Astrocyte (in vitro differentiated cells and primary cell): ENCODE measurements around the gene OXER1. TPM values are rescaled to one million over a fixed set of nuclear protein-coding genes. Genes with fewer than 3 reads are reported as not detected.

Source experiments
- DNase-seq: peaks from one replicate; pipeline ENCODE4 v3.0.0-alpha.2; 2010; ENCODE audit warnings: low read depth
- FAIRE-seq: peaks from 2 replicates; lab custom pipeline; 2011; peaks lifted over from hg19 to GRCh38; lab: Jason Lieb, UNC
- H2AFZ ChIP-seq: 2 replicates; pipeline ENCODE4 v1.6.0; 2012; ENCODE audit warnings: low read depth, low read length, inconsistent platforms
- H3K27ac ChIP-seq: 2 replicates; pipeline ENCODE4 v1.5.1; 2011; ENCODE audit warnings: low read depth, low read length, inconsistent platforms
- H3K27me3 ChIP-seq: 2 replicates; pipeline ENCODE4 v1.6.0; 2011; ENCODE audit warnings: low read length, inconsistent platforms; ENCODE audit not compliant: insufficient read depth
- H3K36me3 ChIP-seq: 2 replicates; pipeline ENCODE4 v1.5.1; 2011; ENCODE audit warnings: low read length, inconsistent platforms; ENCODE audit not compliant: insufficient read depth
- H3K4me1 ChIP-seq: 2 replicates; pipeline ENCODE4 v1.5.1; 2011; ENCODE audit warnings: low read length, inconsistent platforms; ENCODE audit not compliant: insufficient read depth
- H3K4me2 ChIP-seq: 2 replicates; pipeline ENCODE4 v1.6.0; 2012; ENCODE audit warnings: low read length, inconsistent platforms
- H3K4me3 ChIP-seq: 2 replicates; pipeline ENCODE4 v1.5.1; 2011; ENCODE audit warnings: low read depth, mild to moderate bottlenecking, low read length, inconsistent platforms; ENCODE audit not compliant: insufficient read depth
- H3K79me2 ChIP-seq: 2 replicates; pipeline ENCODE4 v1.6.0; 2012; ENCODE audit warnings: mild to moderate bottlenecking, low read length, inconsistent platforms; ENCODE audit not compliant: insufficient read depth
- H3K9ac ChIP-seq: 2 replicates; pipeline ENCODE4 v1.6.0; 2012; ENCODE audit warnings: mild to moderate bottlenecking, low read length, inconsistent platforms
- H3K9me3 ChIP-seq: 2 replicates; pipeline ENCODE4 v1.5.1; 2012; ENCODE audit warnings: low read depth, mild to moderate bottlenecking, low read length, inconsistent platforms; ENCODE audit not compliant: insufficient read depth
- H4K20me1 ChIP-seq: 2 replicates; pipeline ENCODE4 v1.6.0; 2012; ENCODE audit warnings: low read length, inconsistent platforms; ENCODE audit not compliant: insufficient read depth
- H3K27ac Mint-ChIP-seq: one replicate; pipeline ENCODE4 v1.8.0; 2021; ENCODE audit warnings: mild to moderate bottlenecking, mixed read lengths; ENCODE audit not compliant: unreplicated experiment
- H3K27me3 Mint-ChIP-seq: one replicate; pipeline ENCODE4 v1.8.0; 2021; ENCODE audit warnings: low read depth, mixed read lengths; ENCODE audit not compliant: unreplicated experiment
- H3K36me3 Mint-ChIP-seq: one replicate; pipeline ENCODE4 v1.8.0; 2021; ENCODE audit warnings: low read depth, mixed read lengths; ENCODE audit not compliant: unreplicated experiment
- H3K4me1 Mint-ChIP-seq: one replicate; pipeline ENCODE4 v1.8.0; 2021; ENCODE audit warnings: low read depth, mixed read lengths; ENCODE audit not compliant: unreplicated experiment
- H3K4me3 Mint-ChIP-seq: one replicate; pipeline ENCODE4 v1.8.0; 2021; ENCODE audit warnings: mild to moderate bottlenecking, moderate library complexity, mixed read lengths; ENCODE audit not compliant: unreplicated experiment
- H3K9me3 Mint-ChIP-seq: one replicate; pipeline ENCODE4 v1.8.0; 2021; ENCODE audit warnings: mild to moderate bottlenecking, mixed read lengths; ENCODE audit not compliant: unreplicated experiment
- CTCF ChIP-seq: IDR thresholded peaks from 2 replicates; pipeline ENCODE4 v1.5.1; 2011; ENCODE audit warnings: low read depth, mild to moderate bottlenecking, inconsistent platforms, low read length, moderate library complexity; ENCODE audit not compliant: insufficient read depth
- EZH2 ChIP-seq: IDR thresholded peaks from 2 replicates; pipeline ENCODE4 v1.6.1; 2012; ENCODE audit warnings: mild to moderate bottlenecking, low read length, inconsistent platforms; ENCODE audit not compliant: insufficient read depth
- total RNA-seq: library from RNA; stranded (reverse); gene quantifications from 2 replicates; pipeline ENCODE4 v1.2.1, GENCODE V29; 2021

The OXER1 gene
- total RNA-seq, 1 donor from 2014 or later, result 0.39 TPM

GRCh38 chr2:42722320-42723190, 41.4 kb downstream of the OXER1 start:
- H3K9ac ChIP-seq, result peak overlapping the region; percentile 20
- H3K27me3 ChIP-seq, result no peaks in the 10 kb centered on the region
- no peak for TF ChIP-seq CTCF
- TF ChIP-seq EZH2, result no peak
- no peaks in the 10 kb centered on the region for H3K36me3 ChIP-seq
- no peak overlapping the region for H2AFZ ChIP-seq
- FAIRE-seq, result no peak
- peak overlapping the region; percentile 81 for H3K27ac Mint-ChIP-seq
- H3K9me3 Mint-ChIP-seq, result no peaks in the 10 kb centered on the region
- peaks cover 7% of the 10 kb centered on the region for H3K36me3 Mint-ChIP-seq
- no peak overlapping the region for H3K4me3 ChIP-seq
- H3K27ac ChIP-seq, result peak overlapping the region; percentile 6
- no peaks in the 10 kb centered on the region for H3K27me3 Mint-ChIP-seq
- peaks cover 19% of the 10 kb centered on the region for H3K4me1 Mint-ChIP-seq
- H3K79me2 ChIP-seq, result no peaks in the 10 kb centered on the region
- no peaks in the 10 kb centered on the region for H3K9me3 ChIP-seq
- no peaks in the 10 kb centered on the region for H4K20me1 ChIP-seq
- peak overlapping the region; percentile 55 for H3K4me2 ChIP-seq
- H3K4me3 Mint-ChIP-seq, result peak overlapping the region; percentile 10
- DNase-seq, result peak; percentile 93
- H3K4me1 ChIP-seq, result peaks cover 3% of the 10 kb centered on the region

- DNase-seq (no peak), FAIRE-seq (no peak)
- no peak for TF ChIP-seq CTCF
- no peak for TF ChIP-seq EZH2
- Histone ChIP-seq H3K36me3 (no peaks in the 10 kb centered on the region), H3K79me2 (no peaks in the 10 kb centered on the region), H3K4me1 (peaks cover 3% of the 10 kb centered on the region), H3K4me3 (no peak overlapping the region), H3K27me3 (no peaks in the 10 kb centered on the region), H3K9ac (peak overlapping the region; percentile 20), H3K27ac (no peak overlapping the region), H3K4me2 (peak overlapping the region; percentile 55), H4K20me1 (no peaks in the 10 kb centered on the region), H3K9me3 (no peaks in the 10 kb centered on the region), H2AFZ (no peak overlapping the region)
- Mint-ChIP-seq H3K27ac (peak overlapping the region; percentile 81), H3K36me3 (peaks cover 7% of the 10 kb centered on the region), H3K4me1 (peaks cover 19% of the 10 kb centered on the region), H3K9me3 (no peaks in the 10 kb centered on the region), H3K4me3 (no peak overlapping the region), H3K27me3 (no peaks in the 10 kb centered on the region)
Measured at GRCh38 chr2:42721898-42722297, 42.0 kb downstream of the OXER1 start.

GRCh38 chr2:42714686-42715085, 49.2 kb downstream of the OXER1 start:
- Histone ChIP-seq H3K36me3 (peaks cover 4% of the 10 kb centered on the region), H3K4me2 (no peak overlapping the region), H3K27me3 (no peaks in the 10 kb centered on the region), H2AFZ (no peak overlapping the region), H3K4me1 (no peaks in the 10 kb centered on the region), H3K79me2 (no peaks in the 10 kb centered on the region), H3K27ac (no peak overlapping the region), H3K9me3 (no peaks in the 10 kb centered on the region), H3K4me3 (no peak overlapping the region), H3K9ac (no peak overlapping the region), H4K20me1 (no peaks in the 10 kb centered on the region)
- peaks cover 8% of the 10 kb centered on the region for H3K4me1 Mint-ChIP-seq
- no peak for FAIRE-seq
- H3K36me3 Mint-ChIP-seq, result no peaks in the 10 kb centered on the region
- no peak overlapping the region for H3K4me3 Mint-ChIP-seq
- DNase-seq, result no peak
- H3K27me3 Mint-ChIP-seq, result no peaks in the 10 kb centered on the region
- TF ChIP-seq CTCF (no peak), EZH2 (no peak)
- no peak overlapping the region for H3K27ac Mint-ChIP-seq
- no peaks in the 10 kb centered on the region for H3K9me3 Mint-ChIP-seq
